HEK293T (cell line): Measurements from ENCODE around the gene SPIRE2.

Source experiments
- ARNT ChIP-seq: fragments of 450-650 bp; IDR thresholded peaks from 2 replicates; pipeline ENCODE4 v1.6.1; 2017; ENCODE audit warnings: mild to moderate bottlenecking
- BHLHE40 ChIP-seq: fragments of 450-650 bp; IDR thresholded peaks from 2 replicates; pipeline ENCODE4 v1.6.1; 2016; ENCODE audit warnings: mild to moderate bottlenecking, moderate library complexity, borderline replicate concordance
- CTBP1 ChIP-seq: fragments of 450-650 bp; IDR thresholded peaks from 2 replicates; pipeline ENCODE4 v1.6.1; 2016; ENCODE audit warnings: borderline replicate concordance
- ELF4 ChIP-seq: fragments of 450-650 bp; IDR thresholded peaks from 2 replicates; pipeline ENCODE4 v1.6.1; 2017; ENCODE audit warnings: antibody characterized with exemption
- FOXA1 ChIP-seq: fragments of 450-650 bp; IDR thresholded peaks from 2 replicates; pipeline ENCODE4 v1.6.1; 2016; ENCODE audit warnings: mild to moderate bottlenecking
- FOXM1 ChIP-seq: fragments of 450-650 bp; IDR thresholded peaks from 2 replicates; pipeline ENCODE4 v1.6.1; 2017; ENCODE audit warnings: mild to moderate bottlenecking, borderline replicate concordance
- LEF1 ChIP-seq: fragments of 450-650 bp; IDR thresholded peaks from 2 replicates; pipeline ENCODE4 v1.6.1; 2017; ENCODE audit warnings: mild to moderate bottlenecking, borderline replicate concordance
- SP1 ChIP-seq: fragments of 450-650 bp; IDR thresholded peaks from 2 replicates; pipeline ENCODE4 v1.6.1; 2017
- SUZ12 ChIP-seq: fragments of 450-650 bp; IDR thresholded peaks from 2 replicates; pipeline ENCODE4 v1.6.1; 2016; ENCODE audit warnings: mild to moderate bottlenecking
- ZNF384 ChIP-seq: fragments of 450-650 bp; IDR thresholded peaks from 2 replicates; pipeline ENCODE4 v1.6.1; 2016
- TF ChIP-seq, protein P1 (sequence below): fragments of 450-650 bp; IDR thresholded peaks from 2 replicates; pipeline ENCODE4 v1.6.1; 2016

DNA sequence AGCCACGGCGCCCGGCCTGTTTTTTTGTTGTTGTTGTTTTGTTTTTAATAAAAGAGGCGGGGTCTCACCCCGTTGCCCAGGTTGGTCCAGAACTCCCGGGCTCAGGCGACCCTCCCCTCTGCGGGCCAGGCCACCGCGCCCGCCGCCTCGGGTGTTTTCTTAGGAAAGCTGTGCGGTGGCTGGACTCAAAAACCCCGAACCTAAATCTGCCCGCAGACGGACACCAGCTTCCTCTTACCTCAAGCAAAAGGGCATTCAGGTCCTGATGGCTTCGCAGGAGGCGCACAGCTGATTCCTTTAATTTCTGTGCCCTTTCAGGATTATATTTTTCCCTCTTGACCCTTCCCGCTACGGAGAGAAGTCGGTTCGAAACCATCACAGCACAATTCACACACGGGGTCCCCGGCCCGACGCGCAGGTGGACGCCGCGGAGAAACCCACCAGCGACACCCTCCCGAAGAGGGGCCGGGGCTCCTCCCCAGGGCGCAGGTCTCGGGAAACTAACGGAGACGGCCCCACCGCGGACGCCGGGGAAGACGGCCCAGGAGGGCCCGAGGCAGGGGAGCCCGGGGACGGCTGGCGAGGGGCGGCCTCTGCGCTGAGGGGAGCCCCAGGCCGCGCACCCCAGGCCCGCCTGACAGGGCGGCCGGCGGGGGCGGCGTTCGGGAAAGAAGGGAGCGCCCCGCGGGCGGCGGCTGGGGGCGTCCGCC, 12.5 kb upstream of the SPIRE2 start:
- TF ChIP-seq FOXM1 (no peak), ZNF384 (no peak), ARNT (no peak), SP1 (no peak), LEF1 (no peak), FOXA1 (no peak), BHLHE40 (no peak), CTBP1 (no peak), ELF4 (no peak), SUZ12 (no peak)
- TF ChIP-seq, protein P1, sequence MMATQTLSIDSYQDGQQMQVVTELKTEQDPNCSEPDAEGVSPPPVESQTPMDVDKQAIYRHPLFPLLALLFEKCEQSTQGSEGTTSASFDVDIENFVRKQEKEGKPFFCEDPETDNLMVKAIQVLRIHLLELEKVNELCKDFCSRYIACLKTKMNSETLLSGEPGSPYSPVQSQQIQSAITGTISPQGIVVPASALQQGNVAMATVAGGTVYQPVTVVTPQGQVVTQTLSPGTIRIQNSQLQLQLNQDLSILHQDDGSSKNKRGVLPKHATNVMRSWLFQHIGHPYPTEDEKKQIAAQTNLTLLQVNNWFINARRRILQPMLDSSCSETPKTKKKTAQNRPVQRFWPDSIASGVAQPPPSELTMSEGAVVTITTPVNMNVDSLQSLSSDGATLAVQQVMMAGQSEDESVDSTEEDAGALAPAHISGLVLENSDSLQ = no peak
